Type B pancreatic cell (in vitro differentiated cells): ENCODE results near the gene MTLN. TPM values are rescaled to one million over a fixed set of nuclear protein-coding genes. Genes with fewer than 3 reads are reported as not detected.
A peak's percentile ranks its signal among the peaks of the same experiment; 100 is the strongest.
"Not testable (repeated sequence)": the region's sequence is repeated elsewhere in the genome, so short reads cannot be mapped to it uniquely, and the experiment has no call there.

Experiments
- DNase-seq: peaks from one replicate; pipeline ENCODE4 v3.0.0; 2021; ENCODE audit warnings: mixed read lengths; ENCODE audit not compliant: unreplicated experiment; ENCODE audit errors: extremely low spot score
- H3K27ac Mint-ChIP-seq: 2 replicates; pipeline ENCODE4 v1.8.0; 2021; ENCODE audit warnings: mild to moderate bottlenecking, mixed read lengths
- H3K27me3 Mint-ChIP-seq: 2 replicates; pipeline ENCODE4 v1.8.0; 2021; ENCODE audit warnings: mixed read lengths
- H3K36me3 Mint-ChIP-seq: 2 replicates; pipeline ENCODE4 v1.8.0; 2021; ENCODE audit warnings: mixed read lengths
- H3K4me1 Mint-ChIP-seq: one replicate; pipeline ENCODE4 v1.8.0; 2021; ENCODE audit warnings: mixed read lengths; ENCODE audit not compliant: unreplicated experiment
- H3K4me3 Mint-ChIP-seq: 2 replicates; pipeline ENCODE4 v1.8.0; 2021; ENCODE audit warnings: mild to moderate bottlenecking, mixed read lengths
- H3K9me3 Mint-ChIP-seq: 2 replicates; pipeline ENCODE4 v1.8.0; 2021; ENCODE audit warnings: mixed read lengths
- CTCF ChIP-seq: fragments of 200-600 bp; sonication (generic); conservative IDR thresholded peaks from 2 replicates; pipeline ENCODE4 v1.5.0; 2021; ENCODE audit warnings: antibody characterized with exemption, mild to moderate bottlenecking
- total RNA-seq: library from RNA; stranded (reverse); gene quantifications from 2 replicates; pipeline ENCODE4 v1.2.1, GENCODE V29; 2021; ENCODE audit warnings: low replicate concordance

MTLN gene
- total RNA-seq, 1 donor from 2014 or later, result 18.4 TPM

- Mint-ChIP-seq H3K27ac (no peak overlapping the region), H3K4me1 (peaks cover 4% of the 10 kb centered on the region), H3K27me3 (peaks cover 48% of the 10 kb centered on the region), H3K9me3 (no peaks in the 10 kb centered on the region), H3K4me3 (no peak overlapping the region), H3K36me3 (no peaks in the 10 kb centered on the region)
- no peak for DNase-seq
- no peak for TF ChIP-seq CTCF
Measured at GRCh38 chr2:110215566-110216158, 3.3 kb upstream of the MTLN start.

- no peaks in the 10 kb centered on the region for H3K9me3 Mint-ChIP-seq
- no peak overlapping the region for H3K4me3 Mint-ChIP-seq
- peaks cover 42% of the 10 kb centered on the region for H3K27me3 Mint-ChIP-seq
- DNase-seq, result no peak
- no peak overlapping the region for H3K27ac Mint-ChIP-seq
- TF ChIP-seq CTCF, result no peak
- H3K4me1 Mint-ChIP-seq, result peaks cover 4% of the 10 kb centered on the region
- H3K36me3 Mint-ChIP-seq, result no peaks in the 10 kb centered on the region
Measured at GRCh38 chr2:110215091-110215490, 2.7 kb upstream of the MTLN start.

GRCh38 chr2:110213522-110213921 lies 1.2 kb upstream of the MTLN start:
- H3K27me3 Mint-ChIP-seq, result peaks cover 26% of the 10 kb centered on the region
- not testable (repeated sequence) for DNase-seq, H3K36me3 Mint-ChIP-seq, H3K27ac Mint-ChIP-seq, H3K4me3 Mint-ChIP-seq, H3K9me3 Mint-ChIP-seq, H3K4me1 Mint-ChIP-seq

- H3K4me3 Mint-ChIP-seq, result peak overlapping the region; percentile 92
- peaks cover 9% of the 10 kb centered on the region for H3K4me1 Mint-ChIP-seq
- H3K27ac Mint-ChIP-seq, result peak overlapping the region; percentile 77
- DNase-seq, result no peak
- no peaks in the 10 kb centered on the region for H3K27me3 Mint-ChIP-seq
- no peaks in the 10 kb centered on the region for H3K9me3 Mint-ChIP-seq
- no peaks in the 10 kb centered on the region for H3K36me3 Mint-ChIP-seq
- no peak for TF ChIP-seq CTCF
Measured at GRCh38 chr2:110205660-110206455, 6.5 kb downstream of the MTLN start.

- TF ChIP-seq CTCF, result peak; percentile 44
- H3K9me3 Mint-ChIP-seq, result no peaks in the 10 kb centered on the region
- peaks cover 9% of the 10 kb centered on the region for H3K4me1 Mint-ChIP-seq
- no peaks in the 10 kb centered on the region for H3K36me3 Mint-ChIP-seq
- H3K27ac Mint-ChIP-seq, result peak within 1 kb of the TSS; percentile 77
- H3K27me3 Mint-ChIP-seq, result no peaks in the 10 kb centered on the region
- peak; percentile 91 for DNase-seq
- H3K4me3 Mint-ChIP-seq, result peak within 1 kb of the TSS; percentile 92
Measured at GRCh38 chr2:110204408-110205385, 7.7 kb downstream of the MTLN start, which contains the start of gene NPHP1. Gene NPHP1, minus strand, starts transcription at chr2:110205013. Its CDS starts 45 bp downstream, at chr2:110204968.
